Mesothelial cell of epicardium (in vitro differentiated cells): Measurements from ENCODE around the gene SCAPER. TPM values are rescaled to one million over a fixed set of nuclear protein-coding genes. Genes with fewer than 3 reads are reported as not detected.

Experiments used
- DNase-seq, 2 experiments: peaks; one replicate each; pipeline ENCODE4 v3.0.0; 2021; ENCODE audit warnings: low spot score in 2 of 2; ENCODE audit not compliant: unreplicated experiment in 2 of 2
- H3K27ac Mint-ChIP-seq: 2 replicates; pipeline ENCODE4 v1.8.0; 2021; ENCODE audit warnings: mixed read lengths
- H3K27me3 Mint-ChIP-seq: 2 replicates; pipeline ENCODE4 v1.8.0; 2021; ENCODE audit warnings: low read depth, mixed read lengths
- H3K36me3 Mint-ChIP-seq: 2 replicates; pipeline ENCODE4 v1.8.0; 2021; ENCODE audit warnings: mixed read lengths
- H3K4me1 Mint-ChIP-seq: 2 replicates; pipeline ENCODE4 v1.8.0; 2021; ENCODE audit warnings: mixed read lengths
- H3K4me3 Mint-ChIP-seq: 2 replicates; pipeline ENCODE4 v1.8.0; 2021; ENCODE audit warnings: mild to moderate bottlenecking, moderate library complexity, mixed read lengths
- H3K9me3 Mint-ChIP-seq: 2 replicates; pipeline ENCODE4 v1.8.0; 2021; ENCODE audit warnings: mixed read lengths
- total RNA-seq: library from RNA; stranded (reverse); gene quantifications from 3 replicates; pipeline ENCODE4 v1.2.1, GENCODE V29; 2021
- TF ChIP-seq, protein P1 (sequence below): fragments of 200-600 bp; sonication (generic); IDR thresholded peaks from one replicate; pipeline ENCODE4 v1.5.0; 2021; ENCODE audit warnings: antibody characterized with exemption; ENCODE audit not compliant: unreplicated experiment

The SCAPER gene
- total RNA-seq, 1 donor from 2014 or later, result 35.9 TPM

DNA sequence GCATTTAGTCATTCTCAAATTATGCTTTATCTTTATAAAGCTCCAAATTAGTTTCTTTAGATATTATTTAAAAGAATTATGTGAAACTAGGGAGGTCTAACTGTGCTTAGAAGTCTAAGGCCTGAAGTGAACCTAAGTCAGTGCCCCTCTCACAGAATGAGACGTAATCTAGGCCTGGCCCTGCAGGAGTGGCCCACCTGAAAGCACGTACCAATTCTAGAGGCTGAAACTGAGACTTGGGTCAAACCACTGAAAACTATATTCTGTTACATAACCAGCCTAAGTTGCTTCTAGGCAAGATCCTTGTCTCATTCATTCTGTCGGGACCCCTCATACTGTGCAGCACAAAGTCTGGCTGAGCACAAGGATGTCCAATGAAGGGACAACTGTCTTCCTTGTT is 424.9 kb downstream of the SCAPER start:
- TF ChIP-seq, protein P1, sequence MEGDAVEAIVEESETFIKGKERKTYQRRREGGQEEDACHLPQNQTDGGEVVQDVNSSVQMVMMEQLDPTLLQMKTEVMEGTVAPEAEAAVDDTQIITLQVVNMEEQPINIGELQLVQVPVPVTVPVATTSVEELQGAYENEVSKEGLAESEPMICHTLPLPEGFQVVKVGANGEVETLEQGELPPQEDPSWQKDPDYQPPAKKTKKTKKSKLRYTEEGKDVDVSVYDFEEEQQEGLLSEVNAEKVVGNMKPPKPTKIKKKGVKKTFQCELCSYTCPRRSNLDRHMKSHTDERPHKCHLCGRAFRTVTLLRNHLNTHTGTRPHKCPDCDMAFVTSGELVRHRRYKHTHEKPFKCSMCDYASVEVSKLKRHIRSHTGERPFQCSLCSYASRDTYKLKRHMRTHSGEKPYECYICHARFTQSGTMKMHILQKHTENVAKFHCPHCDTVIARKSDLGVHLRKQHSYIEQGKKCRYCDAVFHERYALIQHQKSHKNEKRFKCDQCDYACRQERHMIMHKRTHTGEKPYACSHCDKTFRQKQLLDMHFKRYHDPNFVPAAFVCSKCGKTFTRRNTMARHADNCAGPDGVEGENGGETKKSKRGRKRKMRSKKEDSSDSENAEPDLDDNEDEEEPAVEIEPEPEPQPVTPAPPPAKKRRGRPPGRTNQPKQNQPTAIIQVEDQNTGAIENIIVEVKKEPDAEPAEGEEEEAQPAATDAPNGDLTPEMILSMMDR, result no peak
- Mint-ChIP-seq H3K4me3 (no peak overlapping the region), H3K27me3 (no peaks in the 10 kb centered on the region), H3K36me3 (no peaks in the 10 kb centered on the region), H3K9me3 (peaks cover 12% of the 10 kb centered on the region), H3K27ac (no peak overlapping the region), H3K4me1 (peaks cover 6% of the 10 kb centered on the region)
- DNase-seq, result no peak

DNA sequence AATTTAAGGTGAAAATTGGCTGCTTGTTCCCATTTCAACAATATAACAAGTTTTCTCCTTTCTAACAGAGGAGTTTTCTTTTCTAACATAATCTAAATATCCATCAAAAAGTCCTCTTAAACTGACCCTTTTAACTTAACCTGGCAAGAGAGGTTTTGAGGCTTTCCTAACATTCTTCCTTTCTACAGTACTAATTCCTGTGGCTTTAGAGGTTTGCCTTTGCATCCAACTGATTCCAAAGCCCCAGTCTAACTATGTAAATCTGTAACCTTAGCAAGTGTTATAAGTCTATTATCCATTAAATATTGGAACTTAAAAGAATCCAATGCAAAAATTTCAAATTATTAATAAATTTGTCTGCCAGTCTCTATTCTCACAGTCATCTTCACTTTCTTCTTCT is 434.4 kb downstream of the SCAPER start:
- Mint-ChIP-seq H3K9me3 (peaks cover 32% of the 10 kb centered on the region), H3K36me3 (peaks cover 44% of the 10 kb centered on the region), H3K4me3 (no peak overlapping the region), H3K4me1 (no peaks in the 10 kb centered on the region), H3K27ac (no peak overlapping the region), H3K27me3 (no peaks in the 10 kb centered on the region)
- TF ChIP-seq, protein P1, result no peak
- DNase-seq, result no peak

DNA sequence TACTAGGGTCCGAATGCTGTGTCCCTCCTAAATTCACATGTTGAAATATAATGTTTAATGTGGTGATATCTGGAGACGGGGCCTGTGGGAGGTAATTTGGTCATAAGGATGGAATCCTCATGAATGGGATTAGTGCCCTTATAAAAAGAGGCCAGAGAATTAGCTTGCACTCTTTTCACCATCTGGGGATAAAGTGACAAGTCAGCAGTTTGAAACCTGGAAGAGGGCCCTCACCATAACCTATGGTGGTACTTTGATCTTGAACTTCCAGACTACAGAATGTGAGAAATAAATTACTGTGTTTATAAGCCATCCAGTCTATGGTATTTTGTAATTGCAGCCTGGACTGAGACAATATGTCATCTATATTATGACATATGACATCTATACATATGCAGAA is 436.4 kb downstream of the SCAPER start:
- Mint-ChIP-seq H3K9me3 (peaks cover 43% of the 10 kb centered on the region), H3K4me1 (no peaks in the 10 kb centered on the region), H3K27me3 (no peaks in the 10 kb centered on the region), H3K4me3 (no peak overlapping the region), H3K27ac (no peak overlapping the region), H3K36me3 (peaks cover 50% of the 10 kb centered on the region)
- no peak for DNase-seq
- TF ChIP-seq, protein P1, result no peak

DNA sequence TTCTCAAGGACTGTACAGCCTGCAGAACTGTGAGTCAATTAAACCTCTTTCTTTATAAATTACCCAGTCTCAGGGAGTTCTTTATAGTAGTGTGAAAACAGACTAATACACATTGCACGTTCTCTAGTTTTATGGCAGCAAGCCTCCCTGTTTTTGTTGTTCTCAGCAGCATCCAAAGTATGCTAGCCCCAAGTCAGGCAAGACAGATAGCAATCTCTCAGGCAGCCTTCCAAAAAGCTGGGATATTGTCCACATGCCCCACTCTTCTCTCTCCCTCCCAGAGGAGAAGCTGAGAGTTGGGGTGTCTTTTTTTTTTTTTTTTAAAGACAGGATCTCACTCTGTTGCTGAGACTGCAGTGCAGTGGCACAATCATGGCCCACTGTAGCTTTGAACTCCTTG is 438.0 kb downstream of the SCAPER start:
- no peaks in the 10 kb centered on the region for H3K4me1 Mint-ChIP-seq
- H3K27ac Mint-ChIP-seq, result no peak overlapping the region
- H3K4me3 Mint-ChIP-seq, result no peak overlapping the region
- TF ChIP-seq, protein P1, result no peak
- H3K9me3 Mint-ChIP-seq, result peaks cover 47% of the 10 kb centered on the region
- no peaks in the 10 kb centered on the region for H3K27me3 Mint-ChIP-seq
- no peak for DNase-seq
- peaks cover 56% of the 10 kb centered on the region for H3K36me3 Mint-ChIP-seq

DNA sequence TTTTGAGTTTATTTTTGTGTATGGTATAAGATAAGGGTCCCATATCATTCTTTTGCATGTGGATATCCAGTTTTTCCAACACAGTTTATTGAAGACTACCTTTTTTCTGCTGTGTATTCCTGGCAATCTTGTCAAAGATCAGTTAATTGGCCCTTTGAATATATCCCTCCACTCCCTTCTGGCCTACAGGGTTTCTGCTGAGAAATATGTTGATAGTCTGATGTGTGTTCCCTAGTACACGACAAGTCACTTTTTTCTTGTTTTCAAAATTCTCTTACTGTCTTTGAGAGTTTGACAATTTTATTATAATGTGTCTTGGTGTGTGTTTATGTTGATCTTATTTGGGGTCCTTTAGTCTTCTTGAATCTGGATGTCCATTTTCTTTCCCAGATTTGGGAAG is 439.4 kb downstream of the SCAPER start:
- peaks cover 66% of the 10 kb centered on the region for H3K36me3 Mint-ChIP-seq

More for the DNA sequence above, 439.4 kb downstream of the SCAPER start:
- Mint-ChIP-seq H3K4me1 (no peaks in the 10 kb centered on the region), H3K4me3 (no peak overlapping the region), H3K9me3 (peaks cover 61% of the 10 kb centered on the region), H3K27me3 (no peaks in the 10 kb centered on the region), H3K27ac (no peak overlapping the region)
- TF ChIP-seq, protein P1, result no peak
- no peak for DNase-seq
